HG02588 (cell line): Measurements from ENCODE around the gene CLP1.
"Not testable (repeated sequence)": the region's sequence is repeated elsewhere in the genome, so short reads cannot be mapped to it uniquely, and the experiment has no call there.

Source experiments
- ATAC-seq: cut with Tn5 transposase; IDR thresholded peaks from one replicate; pipeline ENCODE4 v1.9.1; 2021; ENCODE audit warnings: mild to moderate bottlenecking, moderate library complexity; ENCODE audit not compliant: unreplicated experiment

CLP1 gene

DNA sequence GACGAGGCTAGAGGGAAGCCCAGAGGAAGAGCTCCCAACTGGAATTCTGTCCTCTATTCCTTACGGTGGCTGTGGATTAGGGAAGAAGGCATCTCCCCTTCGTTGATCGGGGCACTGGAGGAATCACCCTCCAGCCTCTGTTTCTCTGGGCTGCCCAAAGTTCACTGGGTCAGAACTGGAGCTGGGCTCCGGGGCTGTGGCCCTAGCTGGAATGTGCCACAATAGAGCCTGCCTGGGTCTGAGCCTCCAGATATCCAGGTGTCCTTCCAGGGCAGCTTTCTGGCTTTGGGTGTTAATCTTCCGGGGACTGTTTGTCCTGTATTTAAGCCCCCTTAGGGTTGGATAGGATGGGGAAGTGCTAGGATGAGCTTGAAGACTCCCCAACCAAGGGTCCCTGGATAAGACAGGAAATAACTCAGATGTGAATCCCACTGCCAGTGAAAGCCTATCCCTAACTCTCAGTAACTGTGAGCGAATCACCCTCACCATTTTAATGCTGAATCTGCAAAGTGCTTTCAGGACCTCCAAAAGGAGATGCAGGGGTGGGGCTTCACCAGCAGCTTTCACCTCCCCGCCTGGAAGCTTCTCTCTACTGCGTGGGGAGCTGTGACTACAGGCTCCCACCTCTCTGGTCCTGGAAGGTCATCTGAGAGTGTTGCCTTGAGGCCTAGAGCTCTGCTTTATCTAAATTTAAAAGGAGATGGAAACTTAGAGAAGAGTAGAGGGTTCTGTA, 17.3 kb upstream of the CLP1 start:
- no peak for ATAC-seq

DNA sequence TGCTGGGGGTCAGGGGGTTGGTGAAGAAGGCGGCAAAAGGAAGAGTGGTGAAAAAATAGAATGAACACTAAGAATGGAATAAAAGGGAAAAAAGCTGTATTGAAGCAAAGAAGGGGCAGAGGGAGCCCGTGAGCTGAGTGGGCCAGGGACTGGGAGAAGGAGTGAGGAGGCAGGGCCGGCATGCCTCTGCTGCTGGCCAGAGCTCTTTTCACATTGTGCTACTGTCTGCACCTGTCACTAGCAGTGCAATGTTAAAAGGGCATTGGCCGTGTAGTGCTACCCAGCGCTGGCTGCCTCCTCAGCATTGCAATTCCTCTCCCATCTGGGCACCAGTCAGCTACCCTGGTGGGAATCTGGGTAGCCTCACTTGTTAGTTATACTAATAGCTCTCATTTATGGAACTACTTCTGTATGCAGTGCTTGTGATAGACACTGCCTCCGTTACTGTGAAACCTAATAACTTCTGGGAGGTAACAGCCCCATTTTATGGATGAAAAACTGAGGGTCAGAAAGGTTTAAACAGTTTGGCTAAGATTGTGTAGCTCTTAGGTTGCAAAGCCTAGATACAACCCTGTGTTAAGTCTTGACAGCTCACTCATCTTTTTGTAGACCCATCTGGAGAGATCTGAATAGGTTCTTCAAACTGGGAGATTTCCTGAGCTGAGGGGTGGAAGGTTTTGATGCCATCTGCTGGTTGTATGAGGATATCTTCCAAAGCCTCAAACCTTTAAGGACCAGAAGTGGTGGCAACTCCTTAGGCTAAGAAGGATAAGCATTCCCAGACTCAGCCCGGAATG, 16.4 kb upstream of the CLP1 start:
- ATAC-seq, result no peak

DNA sequence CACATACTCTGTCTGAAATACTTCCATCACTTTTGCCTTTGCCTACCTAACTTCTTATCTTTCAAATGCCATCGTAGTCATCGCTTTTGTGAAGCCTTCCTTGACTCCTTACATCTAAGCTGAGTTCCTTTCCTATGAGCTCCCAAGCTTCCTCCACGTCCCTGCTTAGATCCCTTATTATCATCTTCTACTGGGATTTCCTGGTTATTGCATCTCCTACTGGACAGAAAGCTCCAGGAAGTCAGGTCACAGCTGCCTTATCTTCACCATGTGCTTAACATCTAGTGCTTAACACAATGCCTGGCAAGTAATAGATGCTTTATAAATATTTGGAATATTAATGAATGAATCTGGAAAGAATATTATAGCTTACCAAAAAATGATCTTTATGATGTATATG, 13.8 kb upstream of the CLP1 start:
- ATAC-seq, result no peak

- peak; percentile 56 for ATAC-seq
These were observed 12.5 kb upstream of the CLP1 start for GRCh38 chr11:57644748-57645688.

DNA sequence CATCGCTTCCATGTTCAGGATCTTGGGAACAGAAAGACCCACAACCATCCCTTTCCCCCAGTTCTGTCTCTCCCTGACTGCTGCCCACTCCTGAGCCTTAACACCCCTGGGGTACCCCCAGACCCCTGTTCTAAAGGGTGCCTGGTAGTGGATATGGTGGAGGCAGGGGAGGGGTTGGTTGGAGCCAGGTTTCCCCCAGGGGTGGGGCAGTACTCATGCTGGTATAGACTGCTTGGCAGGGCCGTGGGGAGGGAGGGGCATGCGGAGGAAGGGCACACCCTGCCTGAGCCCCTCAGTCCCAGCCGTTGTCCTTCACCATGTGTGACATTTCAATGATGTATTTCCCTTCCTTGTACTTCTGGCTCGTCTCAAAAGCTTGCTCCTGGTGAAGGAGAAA, 11.9 kb upstream of the CLP1 start:
- ATAC-seq, result no peak

DNA sequence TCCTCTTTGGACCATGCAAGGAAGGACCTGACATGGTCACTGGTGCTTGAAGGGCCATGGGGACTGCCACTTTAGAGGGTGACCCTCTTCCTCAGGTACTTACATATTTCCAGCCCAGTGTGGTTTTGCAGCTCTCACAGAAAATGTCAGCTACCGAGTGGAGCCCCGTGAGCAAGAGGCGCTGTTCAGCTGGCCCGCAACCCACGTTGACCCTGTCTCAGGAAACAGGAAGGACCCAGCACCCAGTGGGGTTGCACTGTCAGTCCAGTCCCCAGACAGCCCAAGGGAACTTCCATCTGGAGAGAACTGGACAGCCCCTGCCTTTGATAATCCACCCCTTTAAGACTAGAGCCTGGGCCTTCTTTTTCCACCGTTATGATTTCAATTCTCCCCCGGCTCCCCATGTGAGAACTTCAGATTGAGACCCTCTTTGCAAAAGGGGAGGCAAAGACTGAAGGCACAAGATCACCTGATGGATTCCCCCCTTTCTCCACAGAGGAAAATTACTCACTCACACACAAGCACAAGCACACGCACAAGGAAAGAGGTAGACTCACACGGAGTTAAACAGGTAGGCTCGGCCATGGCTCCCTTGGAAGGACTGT, 11.3 kb upstream of the CLP1 start:
- ATAC-seq, result no peak

- no peak for ATAC-seq
These were observed 10.7 kb upstream of the CLP1 start for GRCh38 chr11:57646799-57647303.

GRCh38 chr11:57647372-57647771, 10.2 kb upstream of the CLP1 start:
- ATAC-seq, result no peak

DNA sequence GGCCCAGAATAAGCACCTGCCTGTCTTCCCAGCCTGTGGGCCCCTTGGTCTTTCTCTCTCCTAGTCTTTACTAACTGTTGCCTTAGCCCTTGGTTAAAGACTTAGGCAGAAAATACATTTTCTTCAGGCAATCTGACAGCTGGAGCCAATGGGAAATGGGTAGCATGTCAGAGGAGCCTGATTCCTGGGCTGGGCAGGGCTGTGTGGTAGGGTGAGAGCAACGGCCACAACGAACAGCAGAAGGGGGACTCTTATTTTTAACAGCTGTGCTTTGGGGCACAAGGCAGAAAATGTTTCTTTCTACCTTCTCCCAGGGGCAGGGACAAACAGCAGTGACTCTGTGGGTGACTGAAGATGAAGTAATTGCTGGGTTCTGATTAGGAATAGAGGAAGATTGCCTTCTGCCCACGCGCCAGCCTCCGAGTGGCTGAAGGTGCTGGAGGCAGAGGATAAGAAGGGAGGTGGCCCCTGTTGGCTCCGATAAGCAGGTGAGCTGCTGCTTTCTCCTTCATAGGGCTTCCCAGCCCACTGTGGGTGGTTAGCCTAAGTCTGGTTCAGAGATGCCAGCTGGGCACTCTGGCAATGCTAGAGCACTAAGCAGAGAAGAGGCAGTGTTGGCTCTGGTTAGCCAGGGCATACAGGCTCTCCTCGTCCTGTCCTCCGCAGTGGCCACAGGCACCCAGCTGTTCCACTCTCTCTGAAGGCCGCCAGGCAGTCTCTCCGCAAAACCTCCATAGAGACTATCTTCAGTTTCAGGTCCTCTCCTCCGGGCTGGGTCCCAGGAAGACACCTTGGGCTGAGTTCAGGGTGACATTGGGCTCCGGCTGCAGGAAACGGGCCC, 9.4 kb upstream of the CLP1 start:
- no peak for ATAC-seq

- ATAC-seq, result no peak
These were observed 8.5 kb upstream of the CLP1 start for GRCh38 chr11:57648801-57649735.

- peak; percentile 41 for ATAC-seq
These were observed 7.5 kb upstream of the CLP1 start, which contains the start of gene YPEL4 for GRCh38 chr11:57649826-57650738. YPEL4 (minus strand) TSS chr11:57649912; CDS start chr11:57647107, 2,805 bp downstream.

DNA sequence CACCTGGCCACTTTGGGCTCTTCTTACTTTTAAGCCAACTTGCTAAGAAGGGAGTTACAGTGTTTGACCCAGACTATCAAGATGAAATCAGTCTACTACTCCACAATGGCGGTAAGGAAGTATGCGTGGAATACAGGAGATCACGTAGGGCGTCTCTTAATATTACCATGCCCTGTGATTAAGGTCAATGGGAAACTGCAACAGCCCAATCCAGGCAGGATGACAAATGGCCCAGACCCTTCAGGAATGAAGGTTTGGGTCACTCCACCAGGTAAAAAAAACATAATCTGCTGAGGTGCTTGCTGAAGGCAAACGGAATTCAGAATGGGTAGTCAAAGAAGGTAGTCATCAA, 6.8 kb upstream of the CLP1 start:
- no peak for ATAC-seq

DNA sequence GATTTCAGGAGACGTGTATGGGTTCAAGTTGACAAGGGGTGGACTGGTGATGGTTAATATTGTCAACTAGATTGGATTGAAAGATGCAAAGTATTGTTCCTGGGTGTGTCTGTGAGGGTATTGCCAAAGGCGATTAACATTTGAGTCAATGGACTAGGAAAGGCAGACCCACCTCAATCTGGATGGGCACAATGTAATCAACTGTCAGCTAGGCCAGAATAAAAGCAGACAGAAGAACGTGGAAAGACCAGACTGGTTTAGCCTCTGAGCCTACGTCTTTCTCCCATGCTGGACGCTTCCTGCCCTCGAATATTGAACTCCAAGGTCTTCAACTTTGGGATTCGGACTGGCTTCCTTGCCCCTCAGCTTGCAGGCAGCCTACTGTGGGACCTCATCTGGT, 6.2 kb upstream of the CLP1 start:
- ATAC-seq, result no peak

DNA sequence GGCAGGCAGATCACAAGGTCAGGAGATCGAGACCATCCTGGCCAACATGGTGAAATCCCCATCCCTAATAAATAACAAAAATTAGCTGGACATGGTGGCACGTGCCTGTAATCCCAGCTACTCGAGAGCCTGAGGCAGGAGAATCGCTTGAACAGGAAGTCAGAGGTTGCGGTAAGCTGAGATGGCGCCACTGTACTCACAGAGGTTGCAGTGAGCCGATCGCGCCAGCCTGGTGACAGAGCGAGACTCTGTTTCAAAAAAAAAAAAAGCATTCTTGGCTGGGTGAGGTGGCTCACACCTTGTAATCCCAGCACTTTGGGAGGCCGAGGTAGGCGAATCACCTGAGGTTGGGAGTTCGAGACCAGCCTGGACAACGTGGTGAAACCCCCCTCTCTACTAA, 5.3 kb upstream of the CLP1 start:
- not testable (repeated sequence) for ATAC-seq

DNA sequence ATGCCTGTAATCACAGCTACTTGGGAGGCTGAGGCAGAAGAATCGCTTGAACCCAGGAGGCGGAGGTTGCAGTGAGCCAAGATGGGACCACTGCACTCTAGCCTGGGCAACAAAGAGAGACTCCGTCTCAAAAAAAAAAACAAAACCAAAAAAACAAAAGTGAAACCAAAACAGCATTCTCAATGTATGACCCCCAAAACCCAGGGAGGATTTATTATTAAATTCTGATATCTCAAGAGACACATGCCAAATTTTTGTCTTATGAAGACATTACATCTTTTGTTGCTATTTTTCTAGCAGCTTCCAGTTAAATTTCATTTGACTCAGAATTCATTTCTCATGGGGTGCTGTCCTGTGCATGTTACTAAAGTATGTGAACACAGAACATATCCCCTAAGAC, 4.9 kb upstream of the CLP1 start:
- ATAC-seq, result no peak

DNA sequence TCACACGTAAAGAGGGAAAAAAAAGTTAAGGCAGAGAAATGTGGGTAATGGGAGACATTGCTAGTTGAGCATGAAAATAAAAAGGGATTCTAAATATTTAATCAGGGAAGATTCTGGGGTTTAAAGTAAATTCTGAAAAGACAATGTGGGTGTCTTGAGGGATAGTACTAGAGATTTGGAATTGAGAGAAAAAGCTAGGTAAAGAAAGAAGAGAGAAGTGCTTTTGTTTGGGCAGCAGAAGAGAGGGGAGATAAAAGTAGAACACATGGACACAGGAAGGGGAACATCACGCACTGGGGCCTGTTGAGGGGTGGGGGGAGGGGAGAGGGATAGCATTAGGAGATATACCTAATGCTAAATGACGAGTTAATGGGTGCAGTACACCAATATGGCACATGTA, 4.4 kb upstream of the CLP1 start:
- ATAC-seq, result no peak

GRCh38 chr11:57656885-57657193, 723 bp upstream of the CLP1 start:
- ATAC-seq, result no peak

- no peak for ATAC-seq
These were observed 430 bp downstream of the CLP1 start for GRCh38 chr11:57658023-57658361.
